Peyer's patch (tissue), 4 donors: ENCODE measurements around the gene PRKCA.

Experiments
- POLR2A ChIP-seq, 2 donors: fragments of 450-650 bp; IDR thresholded peaks; one replicate each; pipeline ENCODE4 v1.5.1; 2017; ENCODE audit warnings: antibody characterized with exemption in 2 of 2, mild to moderate bottlenecking in 2 of 2, moderate library complexity in 2 of 2
- TF ChIP-seq, protein P1 (sequence below), 6 experiments: fragments of 450-650 bp in 4 of 6; fragments of 200-600 bp in 2 of 6; sonication (generic) in 1 of 6; IDR thresholded peaks; one replicate each; pipeline ENCODE4 v1.5.1; 2017 to 2019; ENCODE audit warnings: antibody characterized with exemption in 6 of 6, mild to moderate bottlenecking in 3 of 6, moderate library complexity in 1 of 6

DNA sequence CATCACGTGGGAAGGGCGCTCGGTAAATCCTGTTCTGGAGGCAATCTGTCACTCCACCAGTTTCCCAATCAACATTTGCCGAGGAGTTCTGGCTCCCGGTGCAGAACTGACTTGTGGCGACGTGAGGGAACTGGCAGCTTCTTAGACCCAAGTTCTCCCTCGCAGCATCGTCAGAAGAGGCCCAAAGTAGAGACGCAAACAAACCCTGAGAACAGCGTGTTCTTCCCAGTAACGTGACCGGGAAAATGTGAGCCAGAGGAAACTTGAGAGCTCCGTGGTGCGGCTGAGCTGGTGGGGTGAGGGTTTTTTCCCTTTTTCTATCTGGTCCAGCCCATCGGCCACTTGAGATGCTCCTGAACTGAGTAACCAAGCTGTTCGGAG is 373.6 kb downstream of the PRKCA start:
- TF ChIP-seq, protein P1, sequence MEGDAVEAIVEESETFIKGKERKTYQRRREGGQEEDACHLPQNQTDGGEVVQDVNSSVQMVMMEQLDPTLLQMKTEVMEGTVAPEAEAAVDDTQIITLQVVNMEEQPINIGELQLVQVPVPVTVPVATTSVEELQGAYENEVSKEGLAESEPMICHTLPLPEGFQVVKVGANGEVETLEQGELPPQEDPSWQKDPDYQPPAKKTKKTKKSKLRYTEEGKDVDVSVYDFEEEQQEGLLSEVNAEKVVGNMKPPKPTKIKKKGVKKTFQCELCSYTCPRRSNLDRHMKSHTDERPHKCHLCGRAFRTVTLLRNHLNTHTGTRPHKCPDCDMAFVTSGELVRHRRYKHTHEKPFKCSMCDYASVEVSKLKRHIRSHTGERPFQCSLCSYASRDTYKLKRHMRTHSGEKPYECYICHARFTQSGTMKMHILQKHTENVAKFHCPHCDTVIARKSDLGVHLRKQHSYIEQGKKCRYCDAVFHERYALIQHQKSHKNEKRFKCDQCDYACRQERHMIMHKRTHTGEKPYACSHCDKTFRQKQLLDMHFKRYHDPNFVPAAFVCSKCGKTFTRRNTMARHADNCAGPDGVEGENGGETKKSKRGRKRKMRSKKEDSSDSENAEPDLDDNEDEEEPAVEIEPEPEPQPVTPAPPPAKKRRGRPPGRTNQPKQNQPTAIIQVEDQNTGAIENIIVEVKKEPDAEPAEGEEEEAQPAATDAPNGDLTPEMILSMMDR (IDR thresholded peaks at IDR 0.05), result no peak
- no peak for TF ChIP-seq POLR2A (IDR thresholded peaks at IDR 0.05)
